Liver (tissue), 3 donors: ENCODE data around the gene AFAP1.

ENCODE experiments used
- ATF3 ChIP-seq: IDR thresholded peaks from 2 replicates; pipeline ENCODE4 v1.6.1; 2016; ENCODE audit warnings: antibody characterized with exemption
- CTCF ChIP-seq: fragments of 150-350 bp; IDR thresholded peaks from 2 replicates; pipeline ENCODE4 v1.5.1; 2017; ENCODE audit warnings: improper control_type of control experiment, low read depth, low read length; ENCODE audit not compliant: missing input control
- EGR1 ChIP-seq, 2 donors: IDR thresholded peaks; 2 replicates each; pipeline ENCODE4 v1.6.1; 2016 to 2018; ENCODE audit warnings: antibody characterized with exemption in 2 of 2, low read depth in 2 of 2
- FOXA1 ChIP-seq: IDR thresholded peaks from 2 replicates; pipeline ENCODE4 v1.6.1; 2016; ENCODE audit warnings: antibody characterized with exemption
- JUND ChIP-seq, 2 donors: IDR thresholded peaks; 2 replicates each; pipeline ENCODE4 v1.6.1; 2016; ENCODE audit warnings: antibody characterized with exemption in 2 of 2
- MAX ChIP-seq: IDR thresholded peaks from 2 replicates; pipeline ENCODE4 v1.6.1; 2016; ENCODE audit warnings: antibody characterized with exemption
- RAD21 ChIP-seq, 2 donors: IDR thresholded peaks; 2 replicates each; pipeline ENCODE4 v1.6.1; 2016; ENCODE audit warnings: antibody characterized with exemption in 2 of 2, mild to moderate bottlenecking in 2 of 2
- REST ChIP-seq: IDR thresholded peaks from 2 replicates; pipeline ENCODE4 v1.6.1; 2016; ENCODE audit warnings: antibody characterized with exemption, mild to moderate bottlenecking
- YY1 ChIP-seq: IDR thresholded peaks from 2 replicates; pipeline ENCODE4 v1.6.1; 2016; ENCODE audit warnings: antibody characterized with exemption, mild to moderate bottlenecking
- donor health status: healthy.
- donor health status: healthy.

GRCh38 chr4:7722766-7723387 lies 216.8 kb downstream of the AFAP1 start:
- TF ChIP-seq CTCF (no peak), RAD21 (IDR thresholded peaks at IDR 0.05) (no peak), MAX (no peak), YY1 (no peak), REST (no peak), EGR1 (IDR thresholded peaks at IDR 0.05; ENCODE audit: low read depth in 2 of 2) (no peak), ATF3 (no peak), JUND (IDR thresholded peaks at IDR 0.05) (no peak), FOXA1 (no peak)
